ENCODE data around the gene ST6GAL1.

Gene ST6GAL1

DNA sequence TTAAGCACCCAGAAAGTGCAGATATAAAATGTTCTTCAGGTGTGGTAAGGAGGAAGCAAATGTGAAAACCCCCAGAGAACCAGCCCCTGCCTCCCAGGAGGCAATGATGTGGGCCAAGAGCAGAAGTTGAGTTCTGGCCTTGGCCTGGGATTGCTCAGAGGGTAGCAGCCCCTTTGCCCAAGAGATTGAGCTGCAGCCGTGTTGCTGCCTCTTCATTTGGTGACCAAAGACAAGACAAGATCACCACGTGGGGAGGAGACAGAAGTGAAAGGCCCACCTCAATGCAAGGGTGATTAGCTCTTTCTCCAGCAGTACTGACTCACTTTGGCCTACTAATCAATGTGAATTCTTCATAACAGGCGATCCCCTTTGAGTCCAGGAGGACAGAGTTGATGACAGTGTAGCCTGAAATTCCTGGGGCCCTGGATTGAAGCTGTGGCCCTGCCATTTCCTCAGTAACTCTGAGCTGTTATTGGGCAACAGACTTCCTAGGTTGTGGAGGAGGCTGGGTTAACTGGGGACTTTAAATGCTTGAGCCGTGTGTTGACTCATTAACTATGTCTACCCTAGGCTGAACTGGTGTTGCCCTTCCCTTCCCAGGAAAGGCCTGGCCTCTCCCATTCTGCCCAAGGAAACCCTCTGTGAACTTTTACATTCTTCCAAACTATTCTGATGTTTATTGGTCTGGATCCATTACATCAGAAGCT is 86.5 kb downstream of the ST6GAL1 start:
- no peaks in the 10 kb centered on the region for H3K9me3 ChIP-seq (ENCODE audit: severe bottlenecking)
- no peaks in the 10 kb centered on the region for H3K36me3 ChIP-seq (ENCODE audit: low read depth)
- H3K27ac ChIP-seq (ENCODE audit: poor library complexity, severe bottlenecking), result no peak overlapping the region
- no peaks in the 10 kb centered on the region for H3K27me3 ChIP-seq (ENCODE audit: insufficient read depth, poor library complexity, severe bottlenecking)
- H3K4me3 ChIP-seq (ENCODE audit: severe bottlenecking), result no peak overlapping the region
- 0 out of 3 replicates have a peak, but pooled peaks have one; percentile 44 for ATAC-seq (ENCODE audit: low read depth)
- TF ChIP-seq, protein P1, sequence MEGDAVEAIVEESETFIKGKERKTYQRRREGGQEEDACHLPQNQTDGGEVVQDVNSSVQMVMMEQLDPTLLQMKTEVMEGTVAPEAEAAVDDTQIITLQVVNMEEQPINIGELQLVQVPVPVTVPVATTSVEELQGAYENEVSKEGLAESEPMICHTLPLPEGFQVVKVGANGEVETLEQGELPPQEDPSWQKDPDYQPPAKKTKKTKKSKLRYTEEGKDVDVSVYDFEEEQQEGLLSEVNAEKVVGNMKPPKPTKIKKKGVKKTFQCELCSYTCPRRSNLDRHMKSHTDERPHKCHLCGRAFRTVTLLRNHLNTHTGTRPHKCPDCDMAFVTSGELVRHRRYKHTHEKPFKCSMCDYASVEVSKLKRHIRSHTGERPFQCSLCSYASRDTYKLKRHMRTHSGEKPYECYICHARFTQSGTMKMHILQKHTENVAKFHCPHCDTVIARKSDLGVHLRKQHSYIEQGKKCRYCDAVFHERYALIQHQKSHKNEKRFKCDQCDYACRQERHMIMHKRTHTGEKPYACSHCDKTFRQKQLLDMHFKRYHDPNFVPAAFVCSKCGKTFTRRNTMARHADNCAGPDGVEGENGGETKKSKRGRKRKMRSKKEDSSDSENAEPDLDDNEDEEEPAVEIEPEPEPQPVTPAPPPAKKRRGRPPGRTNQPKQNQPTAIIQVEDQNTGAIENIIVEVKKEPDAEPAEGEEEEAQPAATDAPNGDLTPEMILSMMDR (IDR thresholded peaks at IDR 0.05; ENCODE audit: poor library complexity, severe bottlenecking), result no peak
- DNase-seq (ENCODE audit: low spot score), result no peak
- H3K4me1 ChIP-seq (ENCODE audit: insufficient read depth, poor library complexity, severe bottlenecking), result no peaks in the 10 kb centered on the region

DNA sequence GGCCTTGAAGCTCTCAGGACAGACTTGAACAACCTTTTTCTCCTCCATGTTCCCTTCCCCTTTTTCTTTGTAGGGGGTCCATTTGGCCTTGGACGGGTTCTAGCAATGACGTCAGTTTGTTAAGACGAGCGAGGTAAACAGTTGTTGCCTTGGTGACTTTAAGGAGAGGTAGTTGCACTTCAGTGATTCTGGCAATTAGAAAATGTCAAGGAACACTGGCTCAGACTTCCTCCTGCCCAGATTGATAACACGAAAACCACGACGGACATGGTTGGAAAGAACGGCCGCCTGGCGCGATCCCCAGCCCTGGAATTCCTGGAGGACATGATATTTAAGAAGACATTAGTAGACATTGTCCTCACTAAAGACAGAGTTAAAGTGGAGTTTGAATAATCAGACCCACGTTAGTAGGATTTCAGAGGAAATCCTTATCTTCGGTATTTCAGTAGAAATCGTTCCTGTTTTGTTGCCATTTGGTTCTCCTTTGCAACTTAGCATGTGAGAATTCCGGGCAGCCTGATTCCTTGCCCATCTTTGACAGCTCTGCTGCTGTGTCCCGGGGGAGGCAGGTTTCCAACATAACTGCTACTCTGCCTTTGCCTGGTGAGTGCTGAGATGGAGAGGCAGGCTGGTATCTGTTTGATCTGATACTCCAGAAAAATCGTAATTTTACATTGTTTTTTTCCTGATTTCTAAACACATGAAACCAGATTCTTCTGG is 87.3 kb downstream of the ST6GAL1 start:
- Histone ChIP-seq H3K4me1 (ENCODE audit: insufficient read depth, poor library complexity, severe bottlenecking) (no peaks in the 10 kb centered on the region), H3K27ac (ENCODE audit: poor library complexity, severe bottlenecking) (no peak overlapping the region), H3K36me3 (ENCODE audit: low read depth) (no peaks in the 10 kb centered on the region), H3K9me3 (ENCODE audit: severe bottlenecking) (no peaks in the 10 kb centered on the region), H3K27me3 (ENCODE audit: insufficient read depth, poor library complexity, severe bottlenecking) (no peaks in the 10 kb centered on the region), H3K4me3 (ENCODE audit: severe bottlenecking) (no peak overlapping the region)
- ATAC-seq (ENCODE audit: low read depth) (no peak), DNase-seq (ENCODE audit: low spot score) (no peak)
- TF ChIP-seq, protein P1 (IDR thresholded peaks at IDR 0.05; ENCODE audit: poor library complexity, severe bottlenecking), result no peak

DNA sequence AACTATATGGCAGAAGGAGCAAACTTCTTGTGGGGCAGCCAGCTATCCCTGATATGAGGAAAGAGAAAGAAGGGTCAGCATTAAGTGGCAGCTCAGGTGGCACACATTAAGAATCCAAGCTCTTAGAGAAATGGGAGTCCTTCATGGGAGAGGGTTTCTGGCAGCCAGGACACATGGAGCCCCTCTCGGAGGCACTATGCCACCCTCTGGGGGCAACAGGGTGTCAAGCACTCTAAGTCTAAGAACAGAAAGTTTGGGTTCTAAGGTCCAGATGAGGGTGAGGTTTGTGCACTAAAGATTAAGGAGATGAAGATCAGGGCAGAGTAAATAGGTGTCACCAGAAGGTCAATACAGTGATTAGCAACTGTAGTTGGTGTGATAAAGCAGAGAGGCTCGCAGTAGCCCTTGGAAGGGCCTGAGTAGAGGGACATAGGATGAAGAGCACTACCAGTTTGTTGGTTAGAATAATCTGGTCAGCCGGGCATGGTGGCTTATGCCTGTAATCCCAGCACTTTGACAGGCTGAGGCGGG is 89.3 kb downstream of the ST6GAL1 start:
- Histone ChIP-seq H3K9me3 (ENCODE audit: severe bottlenecking) (no peaks in the 10 kb centered on the region), H3K27ac (ENCODE audit: poor library complexity, severe bottlenecking) (no peak overlapping the region)
- no peak for DNase-seq (ENCODE audit: low spot score)

DNA sequence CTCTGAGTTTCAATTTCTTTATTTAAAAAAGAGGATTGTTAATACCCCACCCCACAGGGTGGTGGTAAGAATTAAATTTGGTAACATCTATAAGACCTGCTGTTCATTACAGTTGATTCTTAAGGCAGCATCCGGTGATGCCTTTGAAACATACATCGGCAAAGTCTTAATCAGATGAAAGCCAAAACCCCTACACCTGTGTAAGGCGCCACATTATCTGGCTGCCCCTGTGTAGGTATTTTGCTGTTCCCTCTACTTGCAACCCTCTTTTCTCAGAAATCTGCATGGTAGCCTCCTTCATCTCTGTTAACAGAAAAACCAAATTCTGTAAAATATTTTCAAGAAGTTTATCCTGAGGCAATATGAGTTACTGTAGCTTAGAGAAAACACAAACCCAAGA is 90.0 kb downstream of the ST6GAL1 start:
- H3K36me3 ChIP-seq (ENCODE audit: low read depth), result no peaks in the 10 kb centered on the region
- H3K4me1 ChIP-seq (ENCODE audit: insufficient read depth, poor library complexity, severe bottlenecking), result no peaks in the 10 kb centered on the region
- H3K9me3 ChIP-seq (ENCODE audit: severe bottlenecking), result no peaks in the 10 kb centered on the region
- no peak overlapping the region for H3K4me3 ChIP-seq (ENCODE audit: severe bottlenecking)
- no peak for ATAC-seq (ENCODE audit: low read depth)
- TF ChIP-seq, protein P1 (IDR thresholded peaks at IDR 0.05; ENCODE audit: poor library complexity, severe bottlenecking), result no peak
- H3K27ac ChIP-seq (ENCODE audit: poor library complexity, severe bottlenecking), result no peak overlapping the region
- DNase-seq (ENCODE audit: low spot score), result no peak
- no peaks in the 10 kb centered on the region for H3K27me3 ChIP-seq (ENCODE audit: insufficient read depth, poor library complexity, severe bottlenecking)

More for the DNA sequence above, 89.3 kb downstream of the ST6GAL1 start:
- TF ChIP-seq, protein P1 (IDR thresholded peaks at IDR 0.05; ENCODE audit: poor library complexity, severe bottlenecking), result no peak
- H3K36me3 ChIP-seq (ENCODE audit: low read depth), result no peaks in the 10 kb centered on the region
- no peaks in the 10 kb centered on the region for H3K27me3 ChIP-seq (ENCODE audit: insufficient read depth, poor library complexity, severe bottlenecking)
- no peak for ATAC-seq (ENCODE audit: low read depth)
- no peaks in the 10 kb centered on the region for H3K4me1 ChIP-seq (ENCODE audit: insufficient read depth, poor library complexity, severe bottlenecking)
- H3K4me3 ChIP-seq (ENCODE audit: severe bottlenecking), result no peak overlapping the region

Data from RWPE2 (cell line).